VCaP (cell line): ENCODE results near the gene MYO3B.

Experiments used
- H3K27ac ChIP-seq: fragments of 450-650 bp; 2 replicates; pipeline ENCODE4 v1.5.1; 2017
- CTCF ChIP-seq: fragments of 450-650 bp; conservative IDR thresholded peaks from 2 replicates; pipeline ENCODE4 v1.5.1; 2017; ENCODE audit warnings: mild to moderate bottlenecking, moderate library complexity

Gene MYO3B

DNA sequence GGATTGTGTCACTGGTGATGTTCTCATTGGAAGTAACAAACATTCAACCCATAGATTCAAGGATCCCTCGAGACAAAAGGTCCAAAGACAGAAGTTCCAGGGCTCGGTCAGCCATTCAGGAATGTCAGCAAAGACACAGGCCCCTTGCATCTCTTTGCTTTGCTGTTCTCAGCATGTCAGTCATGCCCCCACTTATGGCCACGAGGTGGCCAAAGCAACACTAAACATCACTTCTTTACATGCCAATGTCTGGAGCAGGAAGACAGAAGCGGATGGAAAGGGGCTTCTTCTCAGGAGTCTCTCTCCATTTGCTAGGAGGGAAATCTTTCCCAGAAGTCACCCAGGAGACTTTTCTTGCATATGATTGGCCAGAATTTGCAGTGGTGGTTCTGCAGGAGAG, 345.6 kb downstream of the MYO3B start:
- TF ChIP-seq CTCF, result no peak
- H3K27ac ChIP-seq, result no peak overlapping the region

GRCh38 chr2:170524828-170525565, 347.1 kb downstream of the MYO3B start:
- no peak for TF ChIP-seq CTCF
- H3K27ac ChIP-seq, result no peak overlapping the region

- no peak overlapping the region for H3K27ac ChIP-seq
- TF ChIP-seq CTCF, result no peak
Measured at GRCh38 chr2:170525566-170525900, 347.6 kb downstream of the MYO3B start.

DNA sequence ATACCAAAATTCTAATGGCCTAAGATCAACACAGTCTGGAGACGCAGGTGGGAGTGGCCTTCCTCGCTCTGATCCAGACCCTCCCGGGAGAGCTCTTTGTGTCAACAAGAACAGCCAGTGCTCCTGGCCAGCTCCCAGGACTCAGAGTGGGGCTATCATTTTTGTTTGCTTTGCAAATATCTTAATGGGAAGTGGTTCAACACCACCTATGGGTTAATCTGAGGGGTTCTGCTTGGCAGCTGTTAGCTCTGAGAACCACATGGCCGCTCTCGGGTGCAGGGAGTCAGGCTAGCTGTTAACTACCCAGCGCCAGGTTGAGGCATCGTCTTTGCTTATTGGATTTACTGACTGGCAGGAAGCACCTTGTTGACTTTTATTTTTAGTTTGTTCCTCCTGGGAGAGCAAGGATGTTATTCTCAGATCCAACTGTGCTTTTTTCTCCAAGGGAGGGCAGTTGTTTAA, 352.4 kb downstream of the MYO3B start:
- H3K27ac ChIP-seq, result peak overlapping the region; percentile 90
- 0 out of 2 replicates have a peak, but pooled peaks have one; percentile 10 for TF ChIP-seq CTCF

GRCh38 chr2:170530803-170531564, 353.0 kb downstream of the MYO3B start:
- no peak for TF ChIP-seq CTCF
- H3K27ac ChIP-seq, result peak overlapping the region; percentile 90

- TF ChIP-seq CTCF, result no peak
Measured at GRCh38 chr2:170531876-170532275, 353.9 kb downstream of the MYO3B start.

DNA sequence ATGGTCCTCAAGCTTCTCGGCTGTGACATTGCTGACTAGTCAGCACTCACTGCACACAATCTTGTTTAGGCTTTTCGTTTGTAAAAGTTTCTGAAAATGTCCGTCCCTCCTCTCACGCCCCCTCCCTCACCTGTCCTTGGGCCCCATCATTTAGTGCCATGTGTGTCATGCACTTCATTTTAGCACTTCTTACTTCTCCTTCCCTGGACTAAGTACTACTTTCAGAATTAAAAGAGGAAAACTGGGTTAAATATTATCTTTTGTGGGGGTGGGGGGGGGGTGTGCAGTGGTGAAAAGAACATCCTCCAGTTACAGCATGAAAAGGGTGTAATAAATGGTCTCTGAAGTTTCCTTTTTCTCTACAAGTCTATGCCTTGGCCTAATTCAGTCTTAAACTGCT, 355.2 kb downstream of the MYO3B start:
- TF ChIP-seq CTCF, result no peak
- no peak overlapping the region for H3K27ac ChIP-seq

More at GRCh38 chr2:170531876-170532275, 353.9 kb downstream of the MYO3B start:
- peak overlapping the region; percentile 90 for H3K27ac ChIP-seq
